HG02678 (cell line): ENCODE data around the gene TPX2.

Source experiments
- ATAC-seq: cut with Tn5 transposase; IDR thresholded peaks from one replicate; pipeline ENCODE4 v1.9.1; 2021; ENCODE audit warnings: mild to moderate bottlenecking, moderate library complexity; ENCODE audit not compliant: unreplicated experiment

TPX2 gene

DNA sequence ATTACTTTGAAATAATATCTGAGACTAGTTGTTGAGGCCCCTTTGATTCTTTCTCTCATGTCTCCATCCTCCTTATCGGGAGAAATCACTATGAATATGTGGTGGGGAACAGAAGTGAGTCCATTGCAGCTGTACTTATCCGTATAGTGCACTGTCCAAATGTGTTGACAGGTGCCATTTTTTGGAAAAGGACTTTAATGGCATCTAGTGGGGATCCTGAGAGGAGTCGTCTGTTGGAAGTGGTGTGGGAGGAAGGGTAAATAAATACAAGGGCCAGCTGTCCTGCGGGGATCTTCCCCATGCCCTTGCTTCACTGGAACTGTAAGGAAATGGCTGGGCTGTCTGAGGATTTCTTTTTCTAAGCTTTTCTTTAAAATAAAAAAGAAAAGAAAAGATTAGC is 19.4 kb downstream of the TPX2 start:
- no peak for ATAC-seq

DNA sequence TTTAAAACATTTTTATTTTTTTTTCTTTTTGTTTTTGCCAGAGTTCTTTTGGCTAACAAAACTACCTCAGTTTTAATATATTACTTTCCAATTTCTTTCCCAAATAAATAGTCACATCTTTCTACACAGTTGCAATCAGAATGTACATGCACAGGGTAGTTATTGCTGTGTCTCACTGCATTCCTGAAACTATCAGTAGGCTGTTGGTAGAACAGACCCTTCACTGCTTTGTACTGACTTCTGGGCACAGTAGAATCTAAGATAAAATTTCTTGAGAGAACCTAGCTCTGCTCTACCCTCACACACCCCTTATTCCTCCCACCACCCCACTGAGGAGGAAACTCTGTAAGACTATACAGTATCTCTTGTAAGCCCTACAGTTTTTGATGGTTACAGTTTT is 19.9 kb downstream of the TPX2 start:
- no peak for ATAC-seq

DNA sequence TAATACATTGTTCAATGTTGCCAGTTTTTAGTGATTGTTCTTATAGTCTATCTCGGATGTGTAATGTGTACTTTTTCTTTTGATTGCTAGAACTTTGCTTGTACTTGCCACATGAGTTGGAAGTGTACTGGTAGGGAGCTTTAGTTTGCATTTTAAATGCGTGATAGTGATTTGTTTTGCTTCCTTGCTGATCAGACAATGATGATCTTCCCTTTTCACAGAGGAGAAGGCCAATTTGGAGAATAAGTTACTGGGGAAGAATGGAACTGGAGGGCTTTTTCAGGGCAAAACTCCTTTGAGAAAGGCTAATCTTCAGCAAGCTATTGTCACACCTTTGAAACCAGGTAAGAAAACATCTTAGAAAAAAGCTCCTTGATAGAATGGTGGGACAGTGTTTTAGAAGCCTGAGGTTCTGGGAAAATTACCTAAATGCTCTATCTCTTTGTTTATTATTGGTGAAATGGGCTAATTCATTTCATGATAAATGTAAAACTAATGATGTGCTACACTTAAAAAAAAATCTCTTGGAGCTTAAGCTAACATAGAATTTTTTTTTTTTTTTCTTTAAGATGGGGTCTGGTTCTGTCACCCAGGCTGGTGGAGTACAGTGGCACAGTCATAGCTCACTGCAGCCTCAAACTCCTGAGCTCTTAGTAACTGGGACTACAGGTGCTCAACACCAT is 20.9 kb downstream of the TPX2 start:
- ATAC-seq, result no peak

DNA sequence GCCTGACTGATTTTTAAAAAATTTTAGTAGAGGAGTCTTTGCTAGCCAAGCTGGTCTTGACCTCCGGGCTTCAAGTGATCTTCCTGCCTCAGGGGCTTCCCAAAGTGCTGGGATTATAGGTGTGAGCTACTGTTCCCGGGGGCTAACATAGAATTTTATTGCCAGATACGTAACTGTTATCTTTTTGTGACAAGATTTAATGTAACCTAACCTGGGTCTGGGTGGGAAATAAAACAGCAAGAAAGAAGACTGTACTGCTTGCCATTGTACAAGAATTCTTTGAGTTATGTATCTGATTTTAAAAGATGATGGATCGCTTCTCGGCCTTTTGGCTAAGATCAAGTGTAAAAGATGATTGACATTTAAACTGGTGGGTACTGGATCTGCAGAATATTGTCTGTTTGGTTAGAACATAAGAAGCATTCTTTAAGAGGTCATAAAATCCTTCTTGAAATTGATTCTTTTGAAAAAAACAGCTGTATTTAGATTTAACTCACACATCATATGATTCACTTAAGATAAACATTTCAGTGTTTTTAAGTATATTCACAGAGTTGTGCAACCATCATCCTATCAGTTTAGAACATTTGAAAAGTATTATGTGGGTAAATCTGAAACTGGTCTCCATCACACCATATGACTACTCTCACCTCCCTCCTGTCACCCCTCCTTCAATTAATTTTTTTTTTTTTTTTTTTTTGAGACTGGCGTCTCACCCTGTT is 21.6 kb downstream of the TPX2 start:
- no peak for ATAC-seq

DNA sequence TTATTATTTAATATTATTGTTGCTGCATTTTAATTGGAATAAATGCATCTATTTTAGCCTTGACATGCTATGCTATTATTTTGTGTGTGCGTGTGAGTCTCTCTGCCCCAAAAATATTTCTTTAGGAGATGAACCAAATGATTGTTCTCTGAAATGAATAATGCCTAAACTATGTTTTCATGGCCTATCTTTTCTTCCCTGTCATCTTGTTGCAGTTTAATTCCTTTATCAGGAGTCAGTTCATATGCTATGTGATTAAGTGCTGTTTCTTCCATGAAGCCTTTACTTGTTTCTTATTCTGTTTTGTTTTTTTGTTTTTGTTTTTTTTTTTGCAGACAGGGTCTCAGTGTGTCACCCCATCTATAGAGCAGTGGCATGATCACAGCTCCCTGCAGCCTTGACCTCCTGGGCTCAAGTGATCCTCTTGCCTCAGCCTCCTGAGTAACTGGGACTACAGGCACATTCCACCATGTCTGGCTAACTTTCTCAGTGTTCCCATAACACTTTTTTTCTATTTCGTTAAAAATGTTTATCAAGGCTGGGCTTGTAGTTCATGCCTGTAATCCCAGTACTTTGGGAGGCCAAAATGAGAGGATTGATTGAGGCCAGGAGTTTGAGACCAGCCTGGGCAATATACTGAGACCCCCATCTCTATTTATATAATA is 25.7 kb downstream of the TPX2 start:
- ATAC-seq, result no peak

DNA sequence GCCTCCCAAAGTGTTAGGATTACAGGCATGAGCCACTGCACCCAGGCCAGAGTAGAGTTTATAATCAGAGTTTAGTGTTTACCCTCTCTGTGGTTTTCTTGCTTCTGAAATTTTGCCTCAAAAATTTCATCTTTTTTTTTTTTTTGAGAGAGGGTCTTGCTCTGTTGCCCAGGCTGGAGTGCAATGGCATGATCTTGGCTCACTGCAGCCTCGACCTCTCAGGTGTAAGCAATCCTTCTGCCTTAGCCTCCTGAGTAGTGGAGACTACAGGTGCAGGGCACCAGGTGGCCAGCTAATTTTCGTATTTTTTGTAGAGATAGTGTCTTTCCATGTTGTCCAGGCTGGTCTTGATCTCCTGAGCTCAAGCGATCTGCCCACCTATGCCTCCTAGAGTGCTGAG is 28.7 kb downstream of the TPX2 start:
- no peak for ATAC-seq

DNA sequence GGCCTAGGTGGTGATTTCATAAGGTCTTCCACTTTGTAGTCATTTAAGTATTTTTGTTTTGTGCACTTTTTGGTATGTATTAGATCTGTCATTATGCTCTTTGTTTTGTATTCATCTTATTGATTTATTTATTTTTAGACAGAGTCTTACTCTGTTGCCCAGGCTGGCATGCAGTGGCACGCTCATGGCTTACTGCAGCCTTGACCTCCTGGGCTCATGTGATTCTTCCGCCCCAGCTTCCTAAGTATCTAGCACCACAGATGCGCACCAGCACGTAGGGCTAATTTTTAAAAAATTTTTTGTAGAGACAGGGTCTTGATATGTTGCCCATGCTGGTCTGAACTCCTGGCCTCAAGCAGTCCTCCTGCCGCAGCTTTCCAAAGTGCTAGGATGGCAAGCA is 30.6 kb downstream of the TPX2 start:
- no peak for ATAC-seq

DNA sequence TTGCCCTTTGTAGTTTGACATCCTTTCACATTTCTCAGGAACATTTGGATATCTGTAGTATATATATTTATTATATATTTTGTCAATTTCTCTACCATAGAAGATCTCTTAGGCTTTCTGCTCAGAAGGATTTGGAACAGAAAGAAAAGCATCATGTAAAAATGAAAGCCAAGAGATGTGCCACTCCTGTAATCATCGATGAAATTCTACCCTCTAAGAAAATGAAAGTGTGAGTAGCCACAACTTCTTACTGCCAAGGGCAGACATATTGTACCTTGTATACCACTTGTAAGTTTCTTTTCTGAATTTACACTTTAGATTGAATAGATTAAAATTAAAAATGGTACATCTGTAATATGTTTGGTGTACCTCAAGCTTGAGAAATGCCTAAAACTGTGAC is 31.2 kb downstream of the TPX2 start:
- no peak for ATAC-seq

DNA sequence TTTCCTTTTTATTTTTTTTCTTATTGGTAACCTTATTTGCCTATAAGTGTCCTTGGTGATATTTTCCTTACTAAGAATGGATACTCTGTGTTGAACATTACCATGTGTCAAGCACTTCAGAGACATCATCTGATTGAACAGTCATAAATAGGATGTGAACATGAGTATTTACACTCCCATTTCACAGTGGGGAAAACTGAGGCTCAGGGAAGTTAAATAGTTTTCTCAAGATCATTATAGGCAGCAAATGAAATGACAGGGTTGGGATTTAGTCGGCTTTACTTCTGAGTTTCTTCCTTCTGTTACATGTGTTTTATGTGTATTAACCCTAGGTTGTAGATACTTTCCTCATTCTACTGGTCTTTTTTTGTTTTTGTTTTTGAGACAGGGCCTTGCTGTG is 35.3 kb downstream of the TPX2 start:
- ATAC-seq, result no peak

DNA sequence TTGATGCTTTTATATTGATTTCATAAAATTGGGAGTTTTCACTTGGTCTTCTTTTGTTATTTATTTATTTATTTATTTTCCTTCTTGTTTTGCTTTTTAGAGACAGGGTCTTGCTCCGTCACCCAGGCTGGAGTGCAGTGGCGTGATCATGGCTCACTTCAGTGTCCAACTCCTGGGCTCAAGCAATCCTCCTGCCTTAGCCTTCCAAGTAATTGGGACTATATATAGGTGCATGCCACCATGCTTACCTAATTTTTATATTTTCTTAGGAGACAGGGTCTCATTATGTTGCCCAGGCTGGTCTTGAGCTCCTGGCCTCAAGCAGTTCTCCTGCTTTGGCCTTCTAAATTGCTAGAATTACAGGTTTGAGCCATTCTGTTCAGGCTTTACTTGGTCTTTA is 41.7 kb downstream of the TPX2 start:
- ATAC-seq, result no peak

DNA sequence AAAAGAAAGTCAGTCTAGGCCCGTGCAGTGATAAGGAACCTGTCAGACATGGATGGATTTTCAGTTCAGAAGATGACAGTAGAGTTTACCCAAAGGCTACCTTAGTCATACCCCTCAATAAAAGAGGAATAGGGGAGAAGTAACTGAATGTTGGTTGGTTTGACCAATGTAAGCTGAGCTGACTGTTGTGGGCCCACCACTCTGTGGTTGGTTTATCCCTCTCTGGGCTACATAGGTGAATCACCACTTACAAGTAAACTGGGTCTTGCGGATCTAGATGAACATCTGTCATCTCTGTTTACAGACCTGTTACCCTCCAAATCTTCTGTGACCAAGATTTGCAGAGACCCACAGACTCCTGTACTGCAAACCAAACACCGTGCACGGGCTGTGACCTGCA is 42.9 kb downstream of the TPX2 start:
- no peak for ATAC-seq

DNA sequence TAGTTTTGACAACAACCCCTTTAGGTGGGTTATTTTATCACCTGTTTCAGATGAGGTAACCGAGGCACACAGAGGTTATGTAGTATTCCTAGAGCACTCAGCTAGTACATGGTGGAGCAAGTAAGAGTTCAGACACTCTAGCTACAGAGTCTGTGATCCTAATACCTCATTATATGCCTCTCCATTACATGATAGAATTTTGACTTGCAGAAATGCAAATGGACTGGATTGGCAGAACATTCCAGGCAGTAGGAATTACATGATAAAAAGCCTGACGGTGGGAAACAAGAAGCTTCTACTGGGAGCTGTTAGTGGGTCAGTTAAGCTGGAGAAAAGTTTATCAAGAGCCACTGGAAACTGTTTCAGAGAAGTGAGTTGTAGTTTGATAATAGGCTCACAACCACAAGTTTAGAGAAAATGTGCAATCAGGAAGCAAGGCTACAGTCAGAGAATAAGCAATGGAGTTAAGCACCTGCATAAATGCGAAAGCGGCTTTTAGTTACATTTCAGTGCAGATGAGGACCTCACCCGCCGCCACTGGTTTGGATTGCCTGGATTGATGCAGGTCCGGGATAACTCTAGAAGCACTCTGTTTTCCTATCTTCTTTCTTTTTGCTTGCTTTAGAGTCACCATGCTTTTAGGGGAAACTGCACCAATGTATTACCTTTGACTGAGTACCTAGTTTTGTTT is 45.4 kb downstream of the TPX2 start:
- no peak for ATAC-seq

DNA sequence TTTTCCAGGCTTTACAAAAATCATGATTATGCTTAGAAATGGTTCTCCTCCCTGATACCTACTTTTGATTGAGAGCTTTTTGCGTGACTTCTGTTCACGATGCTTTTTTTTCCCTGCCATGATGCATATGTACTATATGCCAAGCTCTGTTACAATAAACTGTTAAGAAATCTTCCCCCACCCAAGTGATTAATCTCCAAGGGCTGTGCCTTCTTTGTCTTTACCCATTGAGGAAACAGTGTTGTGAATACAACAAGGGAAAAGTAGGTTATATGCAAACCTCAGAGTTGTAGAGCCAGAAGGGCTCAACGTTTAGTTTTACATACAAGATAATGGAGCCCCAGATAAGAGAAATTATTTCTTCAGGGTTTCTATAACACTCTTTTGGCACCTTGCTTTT is 46.0 kb downstream of the TPX2 start:
- ATAC-seq, result no peak

DNA sequence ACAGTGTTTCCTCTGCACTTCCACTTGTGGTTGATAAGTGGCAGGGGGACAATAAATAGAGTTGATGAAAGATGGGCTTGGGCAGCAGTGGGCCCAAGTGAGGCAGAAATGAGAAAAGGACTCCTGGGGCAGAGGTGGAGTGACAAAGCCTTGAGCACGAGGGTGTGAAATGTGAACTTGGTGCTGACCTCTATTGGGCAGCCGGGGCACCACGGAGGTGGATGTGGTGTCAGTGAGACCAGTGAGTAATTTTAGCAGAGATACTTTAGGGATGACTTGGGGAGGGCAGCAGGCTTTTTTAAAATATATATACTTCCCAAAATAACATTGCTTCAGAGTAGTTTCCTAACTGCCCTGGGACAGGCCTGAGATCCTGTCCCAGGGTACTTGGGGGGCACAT is 49.5 kb downstream of the TPX2 start:
- no peak for ATAC-seq

DNA sequence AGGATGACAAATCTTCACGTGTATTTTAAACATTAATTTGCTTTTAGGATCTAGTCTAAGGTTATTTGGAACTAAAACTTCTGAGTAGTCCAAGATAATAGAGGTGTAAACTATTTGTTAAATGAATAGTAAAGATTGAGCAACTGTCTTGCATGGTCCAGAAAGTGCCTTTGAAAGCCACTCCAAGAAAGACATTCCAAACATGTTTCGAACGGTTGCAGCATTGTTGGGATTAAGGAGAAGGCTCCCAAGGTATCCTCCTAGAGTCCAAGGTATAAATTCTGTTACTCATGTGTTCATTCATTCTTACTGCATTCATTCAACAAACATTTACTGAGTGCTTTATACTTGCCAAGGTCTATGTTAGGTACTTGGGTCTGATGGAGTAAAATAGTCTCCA is 51.3 kb downstream of the TPX2 start:
- no peak for ATAC-seq

DNA sequence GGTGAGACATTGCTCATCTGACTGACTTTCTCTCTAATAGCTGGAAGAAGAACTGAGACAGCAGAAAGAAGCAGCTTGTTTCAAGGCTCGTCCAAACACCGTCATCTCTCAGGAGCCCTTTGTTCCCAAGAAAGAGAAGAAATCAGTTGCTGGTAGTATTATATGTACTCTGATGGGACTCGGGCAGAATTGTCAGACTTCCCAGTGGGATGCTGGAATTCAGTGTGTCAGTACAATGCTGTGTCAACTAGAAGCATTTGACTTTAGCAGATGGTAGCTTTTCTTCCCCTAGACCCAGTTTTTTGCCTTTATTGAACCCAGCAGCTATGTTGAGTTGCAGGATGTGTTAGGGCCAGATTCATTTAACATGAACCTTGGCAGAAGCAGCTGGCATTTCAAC is 58.3 kb downstream of the TPX2 start:
- ATAC-seq, result no peak

DNA sequence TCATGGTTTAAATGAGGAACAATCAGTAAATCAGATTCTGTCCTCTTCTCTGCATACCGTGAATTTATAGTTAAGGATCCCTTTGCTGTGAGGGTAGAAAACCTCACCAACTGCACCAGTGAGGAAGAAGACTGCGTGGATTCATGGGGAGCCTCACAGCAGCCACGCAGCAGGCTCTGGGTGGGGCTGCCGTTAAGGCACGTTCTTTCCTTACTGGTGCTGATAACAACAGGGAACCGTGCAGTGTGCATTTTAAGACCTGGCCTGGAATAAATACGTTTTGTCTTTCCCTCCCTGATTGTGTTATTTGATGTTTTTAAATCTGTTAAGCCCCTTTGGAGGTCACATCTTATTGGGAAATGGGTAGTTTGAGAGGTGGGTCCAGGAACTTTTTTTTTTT is 62.4 kb downstream of the TPX2 start:
- no peak for ATAC-seq

DNA sequence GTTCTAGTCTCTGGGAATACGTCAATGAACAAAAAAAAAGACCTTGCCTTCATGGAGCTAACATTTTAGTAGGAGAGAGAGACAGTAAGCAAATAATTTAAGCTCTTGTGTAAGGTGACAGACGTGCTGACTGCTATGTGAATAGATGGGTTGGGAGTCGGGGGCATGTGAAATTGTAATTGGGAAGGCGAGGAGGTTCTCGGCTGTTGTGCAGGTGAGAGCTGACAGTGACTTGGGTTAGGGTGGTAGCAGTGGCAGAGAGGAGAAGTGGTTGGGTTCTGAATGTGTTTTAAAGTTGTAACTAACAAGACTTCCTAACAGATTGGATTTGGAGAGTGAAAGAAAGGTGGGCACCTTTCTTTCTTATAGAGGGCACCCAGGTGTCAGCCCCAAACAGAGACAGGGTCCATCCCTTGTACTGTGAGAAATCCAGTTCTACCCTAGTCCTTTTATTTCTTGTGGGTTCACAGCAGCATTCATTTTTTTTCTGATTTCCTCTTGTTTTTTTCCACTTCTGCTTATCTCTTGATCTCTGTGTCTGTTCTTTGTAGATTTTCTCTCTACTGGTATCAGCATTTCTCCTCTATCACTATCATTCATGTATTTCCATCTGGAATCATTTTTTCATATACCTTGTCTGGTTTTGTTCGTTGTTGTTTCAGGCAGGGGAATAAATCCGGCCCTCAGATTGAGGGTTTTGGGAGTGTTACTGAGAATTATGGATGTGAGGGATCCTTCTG is 64.6 kb downstream of the TPX2 start:
- ATAC-seq, result no peak

DNA sequence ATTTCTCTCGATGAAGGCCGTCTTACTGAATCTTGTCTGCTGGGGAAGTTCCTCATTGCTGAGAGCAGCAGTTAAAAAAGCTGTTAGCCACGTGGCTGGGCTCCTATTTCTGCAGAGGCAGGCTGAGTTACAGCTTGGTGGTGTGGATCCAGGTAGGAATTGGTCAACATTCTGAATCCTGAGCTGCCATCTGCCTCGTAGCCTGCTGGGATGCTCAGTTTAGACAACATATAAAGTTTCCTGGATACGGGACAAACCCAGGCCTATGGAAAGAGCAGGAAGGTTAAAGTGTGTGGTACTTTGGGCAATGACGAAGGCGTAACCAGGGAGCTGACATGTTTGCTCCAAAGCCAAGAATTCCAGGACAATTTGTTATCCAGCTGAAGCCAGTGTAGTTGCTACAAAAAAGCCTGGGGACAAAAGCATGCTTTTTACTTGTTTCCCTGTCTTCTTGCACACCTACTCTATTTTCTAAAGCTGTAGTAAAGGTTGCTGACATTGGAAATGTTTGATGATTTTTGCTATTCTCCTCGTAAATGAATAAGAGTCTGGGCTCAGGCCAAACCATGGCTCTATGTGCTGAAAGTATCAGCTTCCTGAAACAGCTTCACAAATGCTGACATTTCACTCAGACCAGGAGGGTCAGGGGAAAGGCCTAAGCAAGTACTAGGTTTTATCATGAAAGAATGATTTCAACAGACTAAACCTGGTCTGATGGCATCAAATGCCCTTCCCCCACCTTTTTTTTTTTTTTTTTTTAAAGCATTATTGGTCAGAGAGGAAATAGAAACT is 67.7 kb downstream of the TPX2 start:
- ATAC-seq, result no peak

DNA sequence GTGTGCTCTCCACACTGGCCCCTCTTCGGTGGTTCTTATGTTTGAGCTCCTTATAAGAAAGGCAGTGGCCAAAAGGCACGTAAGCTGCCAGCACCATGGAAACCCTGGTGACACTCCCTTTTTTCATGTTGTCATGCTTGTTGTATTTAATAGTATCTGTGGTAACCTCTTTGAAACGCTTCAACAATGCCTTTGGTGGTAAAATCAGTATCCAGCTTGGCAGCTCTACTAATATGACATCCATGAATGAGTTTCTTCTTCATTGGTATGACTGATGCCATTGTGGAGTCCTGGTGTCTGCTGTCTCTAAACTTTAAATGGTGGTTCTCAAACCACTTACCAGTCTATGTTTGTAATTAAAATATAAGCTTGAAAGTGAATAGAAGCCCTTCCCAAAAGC is 69.4 kb downstream of the TPX2 start:
- no peak for ATAC-seq
